Transverse colon (tissue), 4 donors: Measurements from ENCODE around the gene EXOC6. TPM values are rescaled to one million over a fixed set of nuclear protein-coding genes. Genes with fewer than 3 reads are reported as not detected.

Experiments used
- DNase-seq: peaks from one replicate; pipeline ENCODE4 v3.0.0-alpha.2; 2019
- H3K27ac ChIP-seq, 4 donors: fragments of 200-600 bp; sonication (generic); 2 replicates each; pipeline ENCODE4 v1.5.1; 2016 to 2018; ENCODE audit warnings: inconsistent platforms in 4 of 4
- H3K27me3 ChIP-seq: fragments of 200-600 bp; sonication (generic); 2 replicates; pipeline ENCODE4 v1.5.1; 2017; ENCODE audit warnings: inconsistent platforms
- H3K36me3 ChIP-seq, 4 donors: fragments of 200-600 bp; sonication (generic); 2 replicates each; pipeline ENCODE4 v1.5.1; 2017 to 2019; ENCODE audit warnings: inconsistent platforms in 4 of 4
- H3K4me1 ChIP-seq, 4 donors: fragments of 200-600 bp; sonication (generic); 2 replicates each; pipeline ENCODE4 v1.5.1; 2017 to 2020; ENCODE audit warnings: inconsistent platforms in 4 of 4
- H3K4me3 ChIP-seq, 4 donors: fragments of 200-600 bp; sonication (generic); 1 replicate in 1 of 4; 2 replicates in 3 of 4; pipeline versions ENCODE4 v1.5.1 to v1.6.1; 2017 to 2019; ENCODE audit warnings: inconsistent platforms in 4 of 4
- H3K9me3 ChIP-seq, 2 donors: fragments of 200-600 bp; sonication (generic); 2 replicates each; pipeline ENCODE4 v1.5.1; 2017 to 2019; ENCODE audit warnings: inconsistent platforms in 2 of 2
- EP300 ChIP-seq: sonication (generic); formaldehyde crosslinking; IDR thresholded peaks from one replicate; pipeline ENCODE4 v1.6.1; 2017; ENCODE audit warnings: antibody characterized with exemption, low read depth
- POLR2A ChIP-seq: fragments of 450-650 bp; IDR thresholded peaks from one replicate; pipeline ENCODE4 v1.6.1; 2016; ENCODE audit warnings: antibody characterized with exemption, mild to moderate bottlenecking, moderate library complexity
- POLR2AphosphoS5 ChIP-seq, 3 donors: sonication (generic); formaldehyde crosslinking; IDR thresholded peaks; one replicate each; pipeline ENCODE4 v1.6.1; 2016; ENCODE audit warnings: antibody characterized with exemption in 3 of 3
- WGBS, 2 donors: methylation state at CpG; one replicate each; pipeline ENCODE4 v1.1.5; 2018; ENCODE audit warnings: low coverage in 1 of 2; 5-methylcytosine and 5-hydroxymethylcytosine counted together
- in situ Hi-C, 4 donors: fragments of 200-750 bp; cut with MboI; loops; one replicate each; pipeline versions ENCODE4 v1.15.0 to v1.15.1; 2017; ENCODE audit warnings: low sequenced_read_pairs in 3 of 4, low pct_ligation_motif_present in 1 of 4, low pct_unique_long_range_greater_than_20kb in 1 of 4
- intact Hi-C: fragments of 100-400 bp; cut with DNase I; formaldehyde crosslinking; loops from one replicate; pipeline ENCODE4 v1.15.1; 2023; ENCODE audit warnings: low total_unique reads
- total RNA-seq, 4 donors: library from RNA; depleted of rRNA; stranded (reverse); fragments of >200 nt; gene quantifications; one replicate each; pipeline ENCODE4 v1.1.0, GENCODE V29; 2016
- TF ChIP-seq, protein P1 (sequence below), 5 experiments: fragments of 200-600 bp in 3 of 5; fragments of 450-650 bp in 2 of 5; sonication (generic) in 3 of 5; IDR thresholded peaks; 1 replicate in 2 of 5; 2 replicates in 3 of 5; pipeline ENCODE4 v1.5.1; 2016 to 2017; ENCODE audit warnings: antibody characterized with exemption in 5 of 5, inconsistent platforms in 3 of 5, mild to moderate bottlenecking in 2 of 5, moderate library complexity in 1 of 5

Gene EXOC6, protein sequence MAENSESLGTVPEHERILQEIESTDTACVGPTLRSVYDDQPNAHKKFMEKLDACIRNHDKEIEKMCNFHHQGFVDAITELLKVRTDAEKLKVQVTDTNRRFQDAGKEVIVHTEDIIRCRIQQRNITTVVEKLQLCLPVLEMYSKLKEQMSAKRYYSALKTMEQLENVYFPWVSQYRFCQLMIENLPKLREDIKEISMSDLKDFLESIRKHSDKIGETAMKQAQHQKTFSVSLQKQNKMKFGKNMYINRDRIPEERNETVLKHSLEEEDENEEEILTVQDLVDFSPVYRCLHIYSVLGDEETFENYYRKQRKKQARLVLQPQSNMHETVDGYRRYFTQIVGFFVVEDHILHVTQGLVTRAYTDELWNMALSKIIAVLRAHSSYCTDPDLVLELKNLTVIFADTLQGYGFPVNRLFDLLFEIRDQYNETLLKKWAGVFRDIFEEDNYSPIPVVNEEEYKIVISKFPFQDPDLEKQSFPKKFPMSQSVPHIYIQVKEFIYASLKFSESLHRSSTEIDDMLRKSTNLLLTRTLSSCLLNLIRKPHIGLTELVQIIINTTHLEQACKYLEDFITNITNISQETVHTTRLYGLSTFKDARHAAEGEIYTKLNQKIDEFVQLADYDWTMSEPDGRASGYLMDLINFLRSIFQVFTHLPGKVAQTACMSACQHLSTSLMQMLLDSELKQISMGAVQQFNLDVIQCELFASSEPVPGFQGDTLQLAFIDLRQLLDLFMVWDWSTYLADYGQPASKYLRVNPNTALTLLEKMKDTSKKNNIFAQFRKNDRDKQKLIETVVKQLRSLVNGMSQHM
- 10 to 100 TPM in 3 of 4 donors, 1 to 10 TPM in 1; 1.9 to 13.1 (median 11.6) TPM for total RNA-seq

GRCh38 chr10:92848441-92849233 is at the start of gene EXOC6:
EXOC6 (plus strand) TSS chr10:92848520; CDS start chr10:92848534, 14 bp downstream.
- Histone ChIP-seq H3K9me3 (no peaks in the 10 kb centered on the region), H3K4me1 (peaks cover 5 to 19% (median 11%) of the 10 kb centered on the region in 4 donors), H3K4me3 (peak within 1 kb of the TSS; percentile 59 to 97 (median 81)), H3K27ac (peak within 1 kb of the TSS; percentile 87 to 92 (median 88)), H3K27me3 (no peaks in the 10 kb centered on the region), H3K36me3 (no peaks in the 10 kb centered on the region)
- TF ChIP-seq POLR2A, result no peak
- TF ChIP-seq POLR2AphosphoS5 (IDR thresholded peaks at IDR 0.05), result peak in 1 of 3 donors; percentile 31
- no peak for TF ChIP-seq EP300
- TF ChIP-seq, protein P1, sequence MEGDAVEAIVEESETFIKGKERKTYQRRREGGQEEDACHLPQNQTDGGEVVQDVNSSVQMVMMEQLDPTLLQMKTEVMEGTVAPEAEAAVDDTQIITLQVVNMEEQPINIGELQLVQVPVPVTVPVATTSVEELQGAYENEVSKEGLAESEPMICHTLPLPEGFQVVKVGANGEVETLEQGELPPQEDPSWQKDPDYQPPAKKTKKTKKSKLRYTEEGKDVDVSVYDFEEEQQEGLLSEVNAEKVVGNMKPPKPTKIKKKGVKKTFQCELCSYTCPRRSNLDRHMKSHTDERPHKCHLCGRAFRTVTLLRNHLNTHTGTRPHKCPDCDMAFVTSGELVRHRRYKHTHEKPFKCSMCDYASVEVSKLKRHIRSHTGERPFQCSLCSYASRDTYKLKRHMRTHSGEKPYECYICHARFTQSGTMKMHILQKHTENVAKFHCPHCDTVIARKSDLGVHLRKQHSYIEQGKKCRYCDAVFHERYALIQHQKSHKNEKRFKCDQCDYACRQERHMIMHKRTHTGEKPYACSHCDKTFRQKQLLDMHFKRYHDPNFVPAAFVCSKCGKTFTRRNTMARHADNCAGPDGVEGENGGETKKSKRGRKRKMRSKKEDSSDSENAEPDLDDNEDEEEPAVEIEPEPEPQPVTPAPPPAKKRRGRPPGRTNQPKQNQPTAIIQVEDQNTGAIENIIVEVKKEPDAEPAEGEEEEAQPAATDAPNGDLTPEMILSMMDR (IDR thresholded peaks at IDR 0.05), result peak in 1 of 5 experiments; percentile 16
- intact Hi-C loops (no loop called here), in situ Hi-C loops (no loop called here)
- WGBS, 2 donors, result 1% methylated on average over 40 of the region's 103 CpGs; no CpG with 5 or more reads in 1 of the 2 donors
- peak; percentile 86 for DNase-seq

DNA sequence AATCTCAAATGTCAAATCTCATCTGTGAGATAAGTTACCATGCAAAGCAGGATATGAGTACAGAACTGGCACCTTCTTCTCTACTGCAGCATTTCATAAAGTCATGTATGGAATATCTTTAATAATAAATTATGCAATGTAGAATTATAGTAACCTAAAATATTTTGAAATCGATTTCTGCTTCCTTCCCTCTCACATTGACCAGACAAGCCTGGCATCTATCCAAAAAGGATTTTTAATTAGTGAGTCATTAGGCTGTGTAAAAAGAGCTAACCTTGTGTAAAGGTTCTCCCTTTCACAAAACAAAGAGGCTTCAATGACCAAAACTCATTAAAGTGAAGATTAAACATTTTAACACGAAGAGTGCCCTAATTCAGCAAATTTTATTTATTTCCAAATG is 48.8 kb upstream of the EXOC6 start:
- Histone ChIP-seq H3K36me3 (no peaks in the 10 kb centered on the region), H3K27me3 (no peaks in the 10 kb centered on the region), H3K9me3 (no peaks in the 10 kb centered on the region), H3K4me3 (no peak overlapping the region), H3K27ac (no peak overlapping the region), H3K4me1 (no peaks in the 10 kb centered on the region)
- WGBS, 2 donors, result 9 to 43% methylated on average over 1 to 2 of the region's 2 CpGs
- TF ChIP-seq EP300 (no peak), POLR2AphosphoS5 (IDR thresholded peaks at IDR 0.05) (no peak), POLR2A (no peak)
- TF ChIP-seq, protein P1 (IDR thresholded peaks at IDR 0.05), result no peak
- no peak for DNase-seq
- intact Hi-C loops, result no loop called here
- in situ Hi-C loops, result no loop called here

DNA sequence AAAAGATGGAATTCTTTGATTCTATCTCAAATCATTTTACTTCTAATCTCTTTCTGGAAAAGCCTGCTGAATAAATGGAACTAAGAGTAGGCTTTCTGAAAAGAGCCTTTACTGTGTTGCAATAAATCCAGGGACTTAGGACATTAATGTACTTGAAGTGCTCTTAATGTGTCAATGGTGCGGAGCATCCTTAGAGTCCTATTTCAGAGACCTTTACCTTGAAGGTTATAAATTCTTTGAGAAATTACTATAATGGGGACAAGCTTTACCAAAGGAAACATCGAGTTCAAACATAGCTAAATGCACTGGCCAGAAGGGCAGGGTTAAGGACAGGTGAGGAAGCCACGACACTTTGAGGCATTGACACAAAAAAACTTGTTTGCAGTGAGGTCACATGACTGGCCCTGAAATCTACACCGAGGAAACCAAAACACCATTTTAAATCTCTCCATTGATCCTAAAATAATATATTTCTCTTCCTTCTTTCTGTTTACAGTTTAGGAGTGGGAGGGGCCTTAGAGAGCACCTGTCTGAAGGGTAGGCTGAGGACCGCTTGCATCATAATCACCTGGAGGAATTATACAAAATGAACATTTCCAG is 48.1 kb upstream of the EXOC6 start:
- intact Hi-C loops (no loop called here), in situ Hi-C loops (no loop called here)
- Histone ChIP-seq H3K4me3 (no peak overlapping the region), H3K4me1 (no peaks in the 10 kb centered on the region), H3K27me3 (no peaks in the 10 kb centered on the region), H3K36me3 (no peaks in the 10 kb centered on the region), H3K27ac (no peak overlapping the region), H3K9me3 (no peaks in the 10 kb centered on the region)
- TF ChIP-seq EP300 (no peak), POLR2A (no peak), POLR2AphosphoS5 (IDR thresholded peaks at IDR 0.05) (no peak)
- TF ChIP-seq, protein P1 (IDR thresholded peaks at IDR 0.05), result no peak
- WGBS, 2 donors, result 49 to 57% methylated on average over 3 to 5 of the region's 5 CpGs
- no peak for DNase-seq
